Globus pallidus (tissue), 1 donor: Measurements from ENCODE around the gene NEAT1.
"Not testable (repeated sequence)": the region's sequence is repeated elsewhere in the genome, so short reads cannot be mapped to it uniquely, and the experiment has no call there.

Experiments used
- DNase-seq: peaks from one replicate; pipeline ENCODE4 v3.0.0-alpha.2; 2015; ENCODE audit warnings: low spot score

Gene NEAT1

DNA sequence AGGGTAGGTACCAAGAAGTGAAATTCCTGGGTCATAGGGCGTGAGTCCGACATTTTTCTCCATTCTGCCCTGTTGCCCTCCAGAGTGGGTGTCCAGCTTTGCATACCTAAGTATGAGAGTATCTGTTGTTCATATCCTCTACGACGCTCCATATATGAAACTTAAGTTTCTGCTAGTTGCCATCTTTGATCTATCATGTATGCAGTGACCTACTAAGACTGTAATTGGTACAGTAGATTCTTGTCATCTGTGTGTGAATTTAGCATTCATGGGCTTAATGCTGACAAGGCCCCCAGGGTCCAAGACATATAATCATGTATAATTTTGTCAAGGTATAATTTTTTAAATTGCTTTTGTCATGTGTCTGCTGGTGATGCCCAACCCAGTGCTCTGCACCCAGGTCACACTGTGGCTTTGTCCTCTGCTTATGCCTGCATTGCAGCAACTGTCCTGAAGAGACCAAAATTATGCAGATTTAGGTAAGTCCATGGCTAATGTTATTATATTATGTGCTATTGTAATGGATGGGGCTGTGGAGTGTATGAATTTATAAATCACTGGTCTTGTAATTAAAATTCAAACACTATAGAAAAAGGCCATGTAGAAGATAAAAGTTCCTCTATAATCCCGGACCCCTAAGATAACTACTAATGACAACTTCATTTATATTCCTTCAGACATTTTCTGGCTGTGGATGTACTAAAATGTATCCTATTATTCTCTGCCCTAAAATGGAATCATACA lies 12.2 kb downstream of the NEAT1 start:
- no peak for DNase-seq

DNA sequence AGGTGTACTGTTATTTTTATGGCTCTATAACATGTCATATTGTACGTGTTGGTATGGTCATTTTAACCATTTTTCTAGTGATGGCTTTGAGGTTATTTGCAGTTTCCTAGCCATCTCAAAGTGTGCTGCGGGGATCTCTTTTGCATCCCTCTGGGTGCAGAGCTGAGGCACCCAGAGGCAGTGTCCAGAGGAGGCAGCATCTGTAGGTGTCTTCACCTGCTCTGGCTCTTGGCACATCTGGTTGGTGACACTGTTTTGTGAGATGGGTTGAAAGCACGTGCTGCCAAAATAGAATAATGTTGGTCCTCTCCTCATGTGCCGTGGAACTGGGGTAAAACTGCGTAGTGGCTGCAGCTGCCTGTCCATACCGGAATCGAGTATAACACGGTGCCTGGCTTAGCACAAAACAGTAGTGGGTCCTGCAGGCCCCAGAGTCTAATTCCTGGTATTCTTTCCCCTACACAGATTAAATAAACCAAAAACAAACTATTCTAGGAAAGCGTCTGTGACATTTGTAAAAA lies 12.9 kb downstream of the NEAT1 start:
- DNase-seq = no peak

DNA sequence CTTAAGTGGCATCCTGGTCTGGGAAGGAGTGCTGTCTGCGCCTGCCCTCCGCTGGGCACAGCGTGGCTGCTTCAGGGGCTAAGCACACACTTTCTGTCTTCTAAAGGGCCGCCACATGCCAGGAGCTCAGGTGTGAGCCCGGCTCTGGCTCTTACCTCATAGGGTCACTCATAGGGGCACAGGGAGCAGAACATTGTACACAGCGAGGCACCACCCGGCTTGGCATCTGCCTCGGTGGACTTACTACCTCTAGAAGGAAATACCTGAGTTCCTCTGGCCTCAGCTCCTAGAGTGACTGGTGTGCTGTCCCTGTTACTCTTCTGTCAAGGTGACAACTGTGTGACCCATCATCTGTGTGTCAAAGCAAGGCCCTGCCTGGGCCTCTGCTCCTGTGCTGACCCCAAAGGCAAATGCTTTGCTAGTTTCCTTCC lies 13.4 kb downstream of the NEAT1 start:
- DNase-seq = no peak

DNA sequence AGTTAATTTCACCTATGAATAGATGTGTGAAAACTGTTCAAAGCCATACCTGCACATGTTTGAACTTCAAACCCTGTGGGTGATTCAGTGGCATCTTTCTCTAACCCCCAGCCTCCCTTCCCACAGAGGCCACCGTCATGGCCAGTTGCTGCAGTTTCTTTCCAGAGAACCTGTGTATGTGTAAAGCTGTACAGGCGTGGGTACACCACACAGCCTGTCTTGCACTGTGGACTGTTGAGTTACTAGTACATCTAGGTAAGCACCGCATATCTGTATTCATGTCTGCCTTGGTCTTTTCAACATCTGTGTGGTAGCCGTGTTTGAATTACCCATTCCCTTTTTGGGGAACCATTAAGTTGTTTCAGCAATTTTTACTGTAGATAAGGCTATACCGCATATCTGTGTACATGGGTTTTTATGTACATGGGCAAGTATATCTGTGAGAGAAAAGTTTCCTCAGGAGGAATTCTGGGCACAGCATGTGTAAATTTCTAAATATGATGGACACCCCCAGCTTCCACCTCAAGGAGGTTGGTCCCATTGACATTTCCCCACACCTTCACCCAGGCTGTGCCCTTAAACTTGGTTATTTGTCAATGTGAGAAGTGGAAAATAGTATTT lies 13.9 kb downstream of the NEAT1 start:
- no peak for DNase-seq

DNA sequence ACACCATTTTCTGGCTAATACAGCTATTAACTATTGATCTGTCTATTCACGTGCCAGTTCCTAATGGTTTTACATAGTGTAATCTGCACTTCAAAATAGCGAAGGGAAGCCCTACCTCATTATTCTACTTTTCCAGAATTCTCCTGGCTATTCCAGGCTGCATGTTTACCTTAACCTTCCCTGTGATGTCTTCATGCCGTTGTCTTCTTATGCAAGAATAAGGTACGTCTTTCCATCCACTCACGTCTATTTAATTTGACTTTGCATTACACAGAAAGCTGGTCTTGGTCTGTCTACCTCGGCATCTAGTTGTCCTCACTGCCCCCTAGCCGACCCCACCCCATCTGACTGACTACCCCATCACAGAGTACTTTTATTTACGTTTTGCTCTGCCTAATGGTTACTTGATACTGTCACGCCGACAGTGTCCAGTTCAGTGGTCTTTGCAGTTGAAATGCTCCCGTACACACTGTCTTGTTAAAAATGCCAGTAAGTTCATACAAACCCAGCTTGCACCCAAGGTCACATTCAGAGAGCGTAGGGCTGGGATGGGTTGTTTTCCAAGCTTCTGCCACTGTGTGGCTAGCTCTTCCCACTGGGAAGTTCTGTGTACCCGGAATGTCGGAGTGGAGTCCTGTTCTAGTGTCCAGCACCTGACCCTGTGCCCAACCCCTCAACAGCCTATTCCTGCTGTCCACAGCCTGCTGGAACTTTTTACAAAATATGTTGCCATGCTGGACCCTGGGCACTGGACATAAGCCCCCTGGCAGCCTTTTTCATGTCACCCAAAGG lies 15.0 kb downstream of the NEAT1 start:
- peak; percentile 7 for DNase-seq

DNA sequence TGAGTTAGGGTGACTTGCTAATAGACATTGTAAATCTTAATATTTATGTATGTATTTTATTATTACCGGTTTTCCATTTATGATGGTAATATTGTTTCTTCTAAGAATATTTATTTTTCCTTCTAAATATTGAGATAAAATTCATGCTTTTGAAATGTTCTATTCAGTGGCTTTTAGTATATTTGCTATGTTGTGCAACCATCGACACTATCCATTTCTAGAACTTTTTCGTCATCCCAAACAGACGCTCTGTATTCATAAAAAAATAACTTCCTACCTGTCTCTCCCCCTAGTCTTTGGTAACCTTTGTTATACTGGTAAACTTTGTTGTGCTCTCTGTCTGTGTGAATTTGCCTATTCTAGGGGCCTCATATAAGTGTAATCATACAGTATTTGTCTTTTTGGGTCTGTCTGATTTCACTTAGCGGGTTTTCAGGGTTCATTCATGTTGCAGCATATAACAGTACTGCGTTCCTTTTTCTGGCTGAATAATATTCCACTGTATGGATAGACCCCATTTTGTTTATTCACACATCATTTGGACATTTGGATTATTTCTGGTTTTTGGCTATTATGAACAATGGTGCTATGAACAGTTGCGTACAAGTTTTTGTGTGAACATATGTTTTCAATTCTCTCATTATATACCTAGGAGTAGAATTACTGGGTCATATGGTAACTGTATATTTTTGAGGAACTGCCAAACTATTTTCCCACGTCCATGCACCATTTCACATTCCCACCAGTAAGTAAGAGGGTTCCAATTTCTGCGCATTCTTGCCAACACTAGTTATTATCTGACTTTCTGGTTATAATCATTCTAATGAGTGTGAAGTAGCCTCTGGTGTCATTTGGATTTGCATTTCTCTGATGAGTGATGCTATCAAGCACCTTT lies 15.9 kb downstream of the NEAT1 start:
- DNase-seq = no peak

DNA sequence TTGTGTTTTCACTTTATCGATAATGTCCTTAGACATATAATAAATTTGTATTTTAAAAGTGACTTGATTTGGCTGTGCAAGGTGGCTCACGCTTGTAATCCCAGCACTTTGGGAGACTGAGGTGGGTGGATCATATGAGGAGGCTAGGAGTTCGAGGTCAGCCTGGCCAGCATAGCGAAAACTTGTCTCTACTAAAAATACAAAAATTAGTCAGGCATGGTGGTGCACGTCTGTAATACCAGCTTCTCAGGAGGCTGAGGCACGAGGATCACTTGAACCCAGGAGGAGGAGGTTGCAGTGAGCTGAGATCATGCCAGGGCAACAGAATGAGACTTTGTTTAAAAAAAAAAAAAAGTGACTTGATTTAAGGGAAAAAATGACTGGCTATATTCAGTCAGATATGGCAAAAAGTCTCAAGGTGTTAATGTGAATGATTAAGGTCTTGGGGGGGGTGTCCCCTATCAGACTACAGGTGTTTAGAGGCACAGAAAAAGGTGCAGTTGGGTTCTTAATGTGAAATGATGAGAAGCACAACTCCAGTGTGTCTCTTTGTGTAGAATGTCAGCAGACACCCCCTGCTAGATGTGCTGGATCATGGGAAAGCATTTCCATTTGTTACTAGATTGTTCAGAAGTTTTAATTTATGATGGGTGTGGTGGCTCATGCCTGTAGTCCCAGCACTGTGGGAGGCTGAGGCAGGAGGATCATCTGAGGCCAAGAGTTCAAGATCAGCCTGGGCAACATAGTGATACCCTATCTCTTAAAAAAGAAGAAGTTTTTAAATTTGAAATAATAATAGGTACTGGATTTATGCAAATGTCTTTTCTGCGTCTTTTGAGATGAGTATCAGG lies 17.0 kb downstream of the NEAT1 start:
- no peak for DNase-seq

DNA sequence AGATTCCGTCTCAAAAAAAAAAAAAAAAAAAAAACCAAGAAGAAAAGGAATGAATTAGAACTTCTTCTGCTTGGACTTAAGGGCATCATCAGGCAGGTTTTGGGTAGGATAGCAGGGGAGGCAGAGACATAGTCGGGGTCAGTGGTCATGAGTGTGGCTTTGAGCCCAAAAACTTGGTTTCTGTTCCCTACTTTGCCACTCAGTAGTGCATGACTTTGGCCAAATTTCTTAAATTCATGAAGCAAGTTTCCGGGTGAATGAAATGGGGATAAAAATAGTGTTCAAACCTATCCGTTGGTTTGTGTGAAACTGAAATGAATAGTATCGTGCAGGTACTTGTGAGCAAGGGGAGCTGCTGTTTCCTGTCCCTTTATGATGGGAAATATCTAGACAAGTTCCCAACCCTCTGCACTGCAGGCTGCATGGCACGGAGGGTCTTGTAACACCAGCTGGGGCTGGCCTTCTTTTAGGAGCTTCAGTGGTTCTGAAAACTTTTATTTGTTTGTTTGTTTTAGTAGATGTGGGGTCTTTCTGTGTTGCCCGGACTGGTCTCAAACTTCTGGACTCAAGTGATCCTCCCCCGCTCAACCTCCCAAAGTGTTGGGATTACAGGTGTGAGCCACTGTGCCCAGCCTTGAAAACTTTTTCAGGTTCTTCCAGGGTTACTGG lies 18.4 kb downstream of the NEAT1 start:
- DNase-seq = no peak

DNA sequence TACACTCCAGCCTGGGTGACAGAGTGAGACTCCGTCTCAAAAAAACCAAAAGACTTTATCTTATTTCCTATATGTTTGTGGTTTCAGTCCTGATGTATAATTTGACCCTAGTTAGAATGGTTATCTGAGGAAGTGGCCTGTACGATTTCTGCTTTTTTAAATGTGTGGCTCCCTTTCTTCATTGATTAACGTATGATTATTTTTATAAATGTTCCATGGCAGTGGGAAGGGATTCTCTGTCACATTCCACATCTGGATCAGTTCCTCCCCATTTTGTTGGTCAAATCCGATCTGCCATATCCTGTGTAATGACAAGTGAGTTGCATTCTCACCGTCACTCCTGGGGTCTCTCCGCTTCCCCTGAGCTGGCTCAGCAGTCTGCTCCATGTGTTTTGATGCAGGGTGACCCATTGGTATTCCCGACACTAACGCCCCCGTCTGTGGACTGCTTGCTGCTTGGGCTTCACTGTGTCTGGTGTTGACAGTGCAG lies 20.3 kb downstream of the NEAT1 start:
- no peak for DNase-seq

DNA sequence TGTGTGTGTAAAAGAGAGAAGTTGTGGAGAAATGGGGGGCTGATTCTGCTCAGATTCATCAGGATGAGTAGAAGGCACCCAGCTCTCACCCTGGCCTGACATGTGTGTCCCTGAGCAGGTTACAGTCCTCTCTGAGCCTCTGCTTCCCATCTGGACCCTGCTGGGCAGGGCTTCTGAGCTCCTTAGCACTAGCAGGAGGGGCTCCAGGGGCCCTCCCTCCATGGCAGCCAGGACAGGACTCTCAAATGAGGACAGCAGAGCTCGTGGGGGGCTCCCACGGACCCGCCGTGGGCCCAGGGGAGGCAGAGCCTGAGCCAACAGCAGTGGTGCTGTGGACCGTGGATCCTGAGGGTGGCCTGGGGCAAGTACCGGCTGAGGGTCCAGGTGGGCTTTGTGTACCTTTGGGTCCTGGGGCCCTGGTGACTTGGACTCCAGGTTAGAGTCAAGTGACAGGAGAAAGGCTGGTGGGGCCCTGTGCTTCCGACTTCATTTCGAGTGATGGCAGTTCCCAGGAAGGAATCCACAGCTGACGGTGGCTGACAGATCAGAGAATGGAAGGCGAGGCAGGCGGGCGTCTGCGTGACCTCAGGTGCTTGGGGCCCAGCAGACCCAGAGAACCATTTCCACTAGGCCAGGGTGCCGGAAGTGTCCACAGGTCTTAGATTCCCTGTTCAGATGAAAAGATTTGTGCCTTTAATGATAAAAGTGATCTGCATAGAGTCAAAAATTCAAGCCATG lies 21.9 kb downstream of the NEAT1 start:
- no peak for DNase-seq

DNA sequence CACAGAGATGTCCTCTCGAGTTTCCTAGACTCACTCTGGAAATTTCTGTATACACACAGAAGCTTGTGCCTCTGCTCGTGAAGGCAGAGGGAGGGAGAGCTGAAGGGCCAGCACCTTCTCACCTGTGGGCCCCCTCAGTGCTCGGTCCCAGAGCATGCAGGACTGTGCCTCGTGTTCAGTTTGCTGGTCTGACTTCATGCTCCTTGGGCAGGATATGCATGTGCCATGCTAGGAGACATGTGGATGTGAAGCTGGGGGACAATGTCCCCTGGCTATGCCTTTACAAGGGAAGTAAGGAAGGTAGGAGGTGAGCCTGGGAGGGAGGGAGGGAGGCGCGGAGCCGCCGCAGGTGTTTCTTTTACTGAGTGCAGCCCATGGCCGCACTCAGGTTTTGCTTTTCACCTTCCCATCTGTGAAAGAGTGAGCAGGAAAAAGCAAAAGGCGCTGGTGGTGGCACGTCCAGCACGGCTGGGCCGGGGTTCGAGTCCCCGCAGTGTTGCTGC lies 22.6 kb downstream of the NEAT1 start:
- no peak for DNase-seq

DNA sequence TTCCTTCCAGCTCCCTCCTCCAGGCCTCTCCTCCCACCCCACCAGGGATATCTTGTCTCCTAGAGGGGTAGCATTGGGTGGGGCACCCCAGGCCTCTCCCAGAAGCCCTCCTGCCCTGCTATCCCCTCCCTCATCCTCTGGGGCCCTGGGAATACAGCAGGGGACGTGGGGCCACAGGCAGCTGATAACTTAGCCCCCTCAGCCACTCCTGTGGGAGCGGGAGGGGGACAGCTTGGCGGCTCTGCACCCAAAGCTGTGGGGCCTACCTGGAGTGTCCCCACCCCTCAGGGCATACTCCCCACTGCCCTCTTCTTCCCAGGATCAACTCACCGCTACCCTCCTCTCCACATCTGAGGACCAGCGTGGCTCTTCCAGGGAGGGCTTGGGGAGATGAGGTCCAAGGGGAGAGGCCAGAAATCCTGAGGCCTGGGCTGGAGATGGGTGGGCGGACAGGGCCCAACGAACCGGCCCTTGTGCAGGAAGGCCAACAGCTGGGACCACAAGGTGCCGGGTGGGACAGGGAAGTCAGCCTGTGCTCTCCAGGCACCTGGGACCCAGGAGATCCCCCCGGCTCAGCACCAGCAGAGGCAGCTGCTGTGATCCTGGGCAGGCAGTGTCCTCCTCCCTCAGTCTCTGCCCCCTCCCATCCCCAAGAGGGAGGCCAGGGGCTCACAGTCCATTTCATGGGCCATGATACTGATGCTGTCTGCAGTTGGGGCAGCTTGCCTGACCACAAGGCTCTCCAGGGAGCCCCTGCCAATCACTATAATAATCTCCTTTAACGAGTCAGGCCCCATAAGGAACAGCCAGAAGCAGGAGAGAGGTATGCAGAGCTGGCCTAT lies 23.2 kb downstream of the NEAT1 start:
- no peak for DNase-seq

DNA sequence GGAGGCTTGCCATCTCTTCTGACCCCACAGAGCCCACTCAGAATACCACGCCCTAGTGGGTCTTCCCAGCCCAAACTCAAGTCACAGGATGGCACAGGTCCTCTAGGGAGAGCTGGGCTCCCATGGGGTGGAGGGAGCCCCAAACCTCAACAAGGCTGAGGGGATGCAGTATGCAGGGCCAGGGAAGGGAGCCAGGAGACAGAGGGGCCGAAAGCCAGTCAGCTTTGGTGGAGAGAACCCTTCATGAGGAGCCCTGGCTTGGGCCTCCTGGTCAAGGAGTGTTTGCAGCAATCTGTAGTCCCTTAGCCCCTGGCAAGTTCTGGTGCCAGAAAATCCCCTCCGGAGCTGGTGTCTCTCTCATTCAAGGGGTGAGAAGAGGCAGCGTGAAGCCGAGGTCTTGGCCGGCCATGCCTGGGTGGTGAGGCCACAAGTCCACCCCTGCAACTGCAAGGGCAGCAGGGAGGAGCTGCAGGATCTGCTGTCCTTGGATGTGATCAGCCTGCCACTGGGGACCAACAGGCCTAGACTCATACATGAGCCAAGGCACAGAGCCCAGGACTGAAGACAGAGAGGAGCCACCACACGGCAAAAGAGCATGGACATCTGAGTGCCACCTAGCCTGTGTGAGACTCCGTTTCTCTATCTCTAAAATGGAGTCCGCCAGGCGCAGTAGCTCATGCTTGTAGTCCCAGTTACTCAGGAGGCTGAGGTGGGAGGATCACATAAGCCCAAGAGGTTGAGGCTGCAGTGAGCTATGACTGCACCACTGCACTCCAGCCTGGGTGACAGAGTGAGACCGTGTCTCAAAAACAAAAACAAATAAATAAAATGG lies 24.1 kb downstream of the NEAT1 start:
- DNase-seq = no peak

DNA sequence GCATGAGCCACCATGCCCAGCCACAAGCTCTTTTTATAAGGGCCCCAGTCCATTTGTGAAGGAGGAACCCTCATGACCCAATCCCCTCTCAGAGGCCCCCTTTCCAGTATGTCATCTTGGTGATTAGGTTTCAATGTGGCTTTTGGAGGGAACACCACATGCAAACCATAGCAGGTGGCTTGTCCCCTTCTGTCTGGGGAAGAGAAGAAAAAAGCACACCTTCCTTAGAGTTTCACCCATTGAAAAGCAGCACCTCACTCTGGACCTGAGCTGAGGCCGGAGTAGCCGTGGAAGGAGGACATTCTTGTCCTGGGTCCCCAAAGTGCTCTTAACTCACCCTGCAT lies 25.4 kb downstream of the NEAT1 start:
- DNase-seq = no peak

DNA sequence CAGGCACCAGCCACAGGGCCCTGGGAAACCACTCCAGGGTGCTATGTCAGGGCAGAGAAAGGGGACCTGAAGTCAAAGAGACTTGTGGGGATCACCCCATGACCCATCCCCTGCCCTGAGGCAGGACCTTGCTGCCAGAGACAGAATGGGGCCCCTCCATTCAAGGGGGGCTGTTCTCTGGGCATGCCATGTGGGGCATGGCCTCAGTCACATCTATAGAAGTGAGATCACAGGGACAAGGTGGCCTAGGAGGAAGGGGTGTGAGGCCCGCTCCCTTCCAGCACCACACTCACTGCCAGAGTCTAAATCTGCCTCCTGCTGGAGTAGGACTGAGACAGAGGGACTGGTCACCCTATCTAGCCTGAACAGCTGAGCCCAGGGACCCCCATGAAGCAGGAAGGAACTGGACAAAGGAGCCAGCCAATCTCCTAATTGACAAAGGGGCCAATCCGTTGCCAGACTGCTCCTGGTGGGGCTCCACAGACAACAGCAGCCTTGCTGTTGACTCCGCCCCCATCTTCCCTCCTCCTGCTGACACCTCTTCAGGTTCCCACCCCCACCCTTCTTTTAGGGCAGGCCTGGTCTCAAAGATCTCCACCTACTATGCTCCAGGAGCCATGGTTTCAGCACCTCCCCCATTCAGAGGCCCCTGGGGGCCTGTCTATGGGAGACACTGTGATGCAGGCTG lies 26.0 kb downstream of the NEAT1 start:
- DNase-seq = no peak

DNA sequence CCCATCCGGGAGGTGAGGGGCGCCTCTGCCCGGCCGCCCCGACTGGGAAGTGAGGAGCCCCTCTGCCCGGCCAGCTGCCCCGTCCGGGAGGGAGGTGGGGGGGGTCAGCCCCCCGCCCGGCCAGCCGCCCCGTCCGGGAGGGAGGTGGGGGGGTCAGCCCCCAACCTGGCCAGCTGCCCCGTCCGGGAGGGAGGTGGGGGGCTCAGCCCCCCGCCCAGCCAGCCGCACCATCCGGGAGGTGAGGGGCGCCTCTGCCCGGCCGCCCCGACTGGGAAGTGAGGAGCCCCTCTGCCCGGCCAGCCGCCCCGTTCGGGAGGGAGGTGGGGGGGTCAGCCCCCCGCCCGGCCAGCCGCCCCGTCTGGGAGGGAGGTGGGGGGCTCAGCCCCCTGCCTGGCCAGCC lies 28.7 kb downstream of the NEAT1 start:
- DNase-seq = not testable (repeated sequence)

DNA sequence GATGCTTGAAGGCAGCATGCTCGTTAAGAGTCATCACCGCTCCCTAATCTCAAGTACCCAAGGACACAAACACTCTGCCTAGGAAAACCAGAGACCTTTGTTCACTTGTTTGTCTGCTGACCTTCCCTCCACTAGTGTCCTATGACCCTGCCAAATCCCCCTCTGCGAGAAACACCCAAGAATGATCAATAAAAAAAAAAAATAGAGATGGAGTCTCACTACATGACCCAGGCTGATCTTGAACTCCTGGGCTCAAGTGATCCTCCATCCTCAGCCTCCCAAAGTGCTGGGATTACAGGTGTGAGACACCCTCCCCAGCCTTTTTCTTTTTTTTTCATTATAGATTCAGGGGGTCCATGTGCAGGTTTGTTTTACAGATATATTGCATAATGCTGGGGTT lies 29.7 kb downstream of the NEAT1 start:
- DNase-seq = not testable (repeated sequence)
